MG63 (cell line): ENCODE data around the gene MOGAT1. TPM values are rescaled to one million over a fixed set of nuclear protein-coding genes. Genes with fewer than 3 reads are reported as not detected.
A peak's percentile ranks its signal among the peaks of the same experiment; 100 is the strongest.

Experiments
- DNase-seq: peaks from one replicate; pipeline ENCODE4 v3.0.0-alpha.2; 2020
- H3K27me3 ChIP-seq: fragments of 250-450 bp; sonication (Bioruptor Pico); 2 replicates; pipeline ENCODE4 v1.5.1; 2020; ENCODE audit warnings: mild to moderate bottlenecking, moderate library complexity
- H3K36me3 ChIP-seq: fragments of 250-450 bp; sonication (Bioruptor Pico); 2 replicates; pipeline ENCODE4 v1.5.1; 2020; ENCODE audit warnings: mild to moderate bottlenecking, moderate library complexity
- H3K4me3 ChIP-seq: fragments of 250-450 bp; sonication (Bioruptor Pico); 2 replicates; pipeline ENCODE4 v1.5.1; 2020; ENCODE audit warnings: mild to moderate bottlenecking, moderate library complexity
- H3K9me3 ChIP-seq: fragments of 250-450 bp; sonication (Bioruptor Pico); 2 replicates; pipeline ENCODE4 v1.5.1; 2020; ENCODE audit warnings: mild to moderate bottlenecking, moderate library complexity
- total RNA-seq: library from RNA; depleted of rRNA; stranded (reverse); fragments of >200 nt; shearing (Covaris generic); gene quantifications from 2 replicates; pipeline ENCODE4 v1.2.3, GENCODE V29; 2014; ENCODE audit warnings: low replicate concordance

The MOGAT1 gene
- total RNA-seq, 1 experiment from 2014 or later = not detected

DNA sequence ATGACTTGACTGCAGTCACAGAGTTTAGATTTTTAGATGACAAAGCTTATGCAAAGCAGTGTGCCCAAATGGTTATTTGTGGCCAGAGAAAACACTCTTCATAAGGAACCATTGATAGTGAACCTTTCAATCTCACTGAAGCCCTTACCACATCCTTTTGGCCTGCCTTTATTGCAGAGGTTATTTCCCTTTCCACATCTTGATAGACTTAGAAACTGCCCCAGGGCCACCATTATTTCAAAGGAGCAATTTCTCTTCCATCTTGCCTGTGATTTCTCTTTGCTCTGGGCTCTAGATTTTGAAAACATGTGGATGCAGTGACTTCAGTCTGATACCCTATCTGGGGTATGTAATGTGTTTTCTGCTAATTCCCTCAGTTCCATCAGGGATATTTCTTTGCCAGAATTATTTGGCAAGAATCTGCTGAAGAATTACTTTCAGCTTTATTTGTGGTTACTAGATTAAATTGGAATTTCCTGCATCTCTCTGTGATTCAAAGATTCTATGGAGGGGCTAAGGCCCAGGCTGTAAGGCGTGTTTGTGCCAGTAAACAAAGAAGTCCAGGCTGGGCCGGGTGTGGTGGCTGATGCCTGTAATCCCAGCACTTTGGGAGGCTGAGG lies 51.0 kb downstream of the MOGAT1 start:
- peak; percentile 47 for DNase-seq

DNA sequence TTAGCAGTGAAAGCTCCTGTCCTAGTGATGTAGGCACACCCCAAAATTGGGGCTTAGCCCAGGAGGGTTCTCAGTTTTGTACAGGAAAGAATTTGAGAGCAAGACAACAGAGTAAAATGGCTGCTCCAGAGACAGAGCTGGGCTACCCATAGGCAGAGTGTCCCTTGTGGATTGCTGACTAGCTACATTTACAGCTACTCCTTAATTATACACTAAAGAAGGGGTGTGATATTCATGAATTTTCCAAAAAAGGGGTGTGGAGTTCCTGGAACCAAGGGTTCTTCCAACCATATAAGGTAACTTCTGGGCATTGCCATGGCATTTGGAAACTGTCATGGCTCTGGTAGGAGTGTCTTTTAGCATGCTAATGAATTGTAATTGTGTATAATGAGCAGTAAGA lies 52.8 kb downstream of the MOGAT1 start:
- no peak overlapping the region for H3K4me3 ChIP-seq
- no peak for DNase-seq
- no peaks in the 10 kb centered on the region for H3K27me3 ChIP-seq
- no peaks in the 10 kb centered on the region for H3K36me3 ChIP-seq
- H3K9me3 ChIP-seq = peaks cover 2% of the 10 kb centered on the region; the same call in 1 of the 2 replicates

More for the DNA sequence above, 51.0 kb downstream of the MOGAT1 start:
- H3K27me3 ChIP-seq = no peaks in the 10 kb centered on the region
- no peak overlapping the region for H3K4me3 ChIP-seq
- no peaks in the 10 kb centered on the region for H3K36me3 ChIP-seq
- peaks cover 2% of the 10 kb centered on the region; the same call in 1 of the 2 replicates for H3K9me3 ChIP-seq

DNA sequence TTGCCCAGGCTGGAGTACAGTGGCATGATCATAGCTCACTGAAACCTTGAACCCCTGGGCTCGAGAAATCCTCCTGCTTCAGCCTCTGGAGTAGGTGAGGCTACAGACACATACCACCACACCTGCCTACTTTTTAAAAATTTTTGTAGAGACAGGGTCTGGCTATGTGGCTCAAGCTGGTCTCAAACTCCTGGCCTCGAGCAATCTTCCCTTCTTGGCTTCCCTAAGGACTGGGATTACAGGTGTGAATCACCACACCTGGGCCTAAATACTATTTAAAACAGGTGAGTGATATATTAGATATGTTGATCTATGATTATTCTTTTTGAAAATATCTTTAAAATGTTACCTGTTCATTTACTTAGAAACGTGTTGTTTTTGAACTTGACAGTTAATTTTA lies 57.2 kb downstream of the MOGAT1 start:
- Histone ChIP-seq H3K27me3 (no peaks in the 10 kb centered on the region), H3K36me3 (no peaks in the 10 kb centered on the region), H3K4me3 (no peak overlapping the region), H3K9me3 (no peaks in the 10 kb centered on the region; the same call in 1 of the 2 replicates)
- DNase-seq = no peak

DNA sequence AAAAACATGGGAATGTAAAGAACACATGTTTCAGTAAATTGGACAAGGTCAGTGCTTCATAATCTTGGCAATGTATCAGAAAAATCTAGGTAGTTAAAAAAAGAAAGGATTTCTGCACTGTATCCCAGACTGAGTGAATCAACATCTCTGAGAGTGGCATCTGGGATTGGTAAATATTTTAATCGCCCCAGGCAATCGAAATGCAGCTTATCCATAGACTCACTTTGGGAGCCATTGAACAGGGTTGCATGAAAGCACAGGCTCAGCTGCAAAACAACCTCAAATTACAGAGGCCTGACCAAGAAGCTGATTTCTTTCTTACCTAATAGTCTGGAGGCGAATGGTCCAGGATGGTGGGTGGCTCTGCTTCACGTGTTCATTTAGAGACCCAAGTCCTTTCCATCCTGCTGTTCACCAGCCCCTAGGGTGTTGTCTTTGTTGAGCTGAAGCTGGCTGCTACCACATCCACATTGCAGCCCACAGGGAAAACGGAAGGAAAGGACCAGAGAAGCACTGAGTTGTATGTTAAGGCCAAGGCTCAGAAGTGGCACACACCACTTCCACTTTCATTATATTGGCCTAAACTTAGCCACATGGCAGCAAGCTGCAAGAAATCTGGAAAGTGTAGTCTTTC lies 59.0 kb downstream of the MOGAT1 start:
- no peaks in the 10 kb centered on the region for H3K36me3 ChIP-seq

DNA sequence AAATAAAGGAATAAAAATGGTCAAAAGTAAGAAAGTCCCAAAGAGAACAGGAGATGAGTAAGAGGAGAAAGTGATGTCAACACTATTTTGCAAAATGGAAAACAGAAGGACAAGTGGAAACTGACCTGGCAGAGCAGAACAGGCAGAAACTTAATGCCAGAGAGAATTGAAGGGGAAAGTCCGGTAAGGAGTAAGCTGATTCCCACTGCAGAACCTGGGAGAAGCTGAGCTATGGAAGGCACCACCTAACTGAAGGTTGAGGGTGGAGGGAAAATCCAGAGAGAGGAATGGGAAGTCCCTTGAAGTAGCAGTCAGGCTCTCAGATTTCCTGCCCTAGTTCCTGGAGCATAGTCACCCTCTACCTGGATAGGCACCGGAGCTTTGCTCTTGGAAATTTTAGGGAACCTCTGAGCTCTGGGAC lies 59.8 kb downstream of the MOGAT1 start:
- DNase-seq = no peak
- Histone ChIP-seq H3K4me3 (no peak overlapping the region), H3K36me3 (no peaks in the 10 kb centered on the region), H3K27me3 (no peaks in the 10 kb centered on the region), H3K9me3 (no peaks in the 10 kb centered on the region)

More for the DNA sequence above, 59.0 kb downstream of the MOGAT1 start:
- H3K9me3 ChIP-seq = no peaks in the 10 kb centered on the region
- no peaks in the 10 kb centered on the region for H3K27me3 ChIP-seq
- no peak overlapping the region for H3K4me3 ChIP-seq
- no peak for DNase-seq

DNA sequence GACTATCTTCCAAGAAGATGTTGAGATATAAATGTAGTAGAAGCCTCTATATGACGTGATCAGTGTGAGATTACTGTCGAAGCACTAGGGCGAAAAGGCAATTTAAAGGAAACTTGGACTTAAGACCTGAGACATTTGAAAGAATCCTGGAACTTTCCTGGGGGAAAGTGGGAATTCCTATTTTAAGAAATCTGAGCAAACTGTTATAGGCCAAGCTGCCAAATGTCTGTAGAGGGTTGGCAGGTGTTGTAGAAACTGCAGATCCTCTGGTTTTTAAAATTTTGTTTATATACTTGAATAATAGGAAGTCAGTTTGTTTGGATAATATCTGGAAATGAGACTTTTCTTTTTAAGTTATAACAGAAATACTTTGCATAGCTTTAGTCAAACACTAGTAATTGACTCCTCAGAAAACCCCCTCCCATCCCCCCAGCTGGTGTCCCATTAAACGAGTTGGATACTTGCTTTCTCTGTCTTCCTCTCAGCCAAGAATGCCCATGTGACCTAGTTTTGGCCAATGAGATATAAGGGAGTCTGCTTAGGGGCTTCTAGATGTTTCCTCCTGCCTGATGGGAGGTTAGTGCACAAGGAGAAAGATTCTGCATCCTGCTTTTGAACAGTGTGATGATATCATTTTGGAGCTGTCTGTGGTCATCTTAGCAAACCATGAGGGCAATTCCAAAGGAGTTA lies 61.2 kb downstream of the MOGAT1 start:
- peak; percentile 70 for DNase-seq
- Histone ChIP-seq H3K9me3 (0 out of 2 replicates have a peak, but pooled peaks cover 2% of the 10 kb centered on the region), H3K4me3 (no peak overlapping the region), H3K36me3 (no peaks in the 10 kb centered on the region), H3K27me3 (no peaks in the 10 kb centered on the region)

DNA sequence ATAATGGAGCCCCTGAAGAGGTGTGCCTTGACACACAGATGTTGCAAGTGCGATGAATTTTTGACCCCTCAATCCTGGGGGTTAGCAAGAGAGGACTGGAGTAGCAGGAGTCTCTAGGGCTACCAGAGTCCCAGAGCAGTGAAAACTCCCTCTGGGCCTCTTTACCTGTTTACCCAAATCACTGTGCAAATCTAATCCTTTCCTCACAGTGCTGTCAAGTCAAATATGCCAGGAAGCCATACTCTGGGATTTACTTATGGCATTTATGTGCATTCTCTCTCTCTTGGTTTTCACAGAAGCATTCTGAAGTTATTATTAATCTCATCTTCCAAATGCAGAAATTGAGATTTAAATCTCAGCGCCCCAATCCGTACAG lies 62.0 kb downstream of the MOGAT1 start:
- DNase-seq = no peak
- H3K4me3 ChIP-seq = no peak overlapping the region
- H3K9me3 ChIP-seq = peaks cover 8% of the 10 kb centered on the region
- H3K36me3 ChIP-seq = no peaks in the 10 kb centered on the region
- H3K27me3 ChIP-seq = no peaks in the 10 kb centered on the region

DNA sequence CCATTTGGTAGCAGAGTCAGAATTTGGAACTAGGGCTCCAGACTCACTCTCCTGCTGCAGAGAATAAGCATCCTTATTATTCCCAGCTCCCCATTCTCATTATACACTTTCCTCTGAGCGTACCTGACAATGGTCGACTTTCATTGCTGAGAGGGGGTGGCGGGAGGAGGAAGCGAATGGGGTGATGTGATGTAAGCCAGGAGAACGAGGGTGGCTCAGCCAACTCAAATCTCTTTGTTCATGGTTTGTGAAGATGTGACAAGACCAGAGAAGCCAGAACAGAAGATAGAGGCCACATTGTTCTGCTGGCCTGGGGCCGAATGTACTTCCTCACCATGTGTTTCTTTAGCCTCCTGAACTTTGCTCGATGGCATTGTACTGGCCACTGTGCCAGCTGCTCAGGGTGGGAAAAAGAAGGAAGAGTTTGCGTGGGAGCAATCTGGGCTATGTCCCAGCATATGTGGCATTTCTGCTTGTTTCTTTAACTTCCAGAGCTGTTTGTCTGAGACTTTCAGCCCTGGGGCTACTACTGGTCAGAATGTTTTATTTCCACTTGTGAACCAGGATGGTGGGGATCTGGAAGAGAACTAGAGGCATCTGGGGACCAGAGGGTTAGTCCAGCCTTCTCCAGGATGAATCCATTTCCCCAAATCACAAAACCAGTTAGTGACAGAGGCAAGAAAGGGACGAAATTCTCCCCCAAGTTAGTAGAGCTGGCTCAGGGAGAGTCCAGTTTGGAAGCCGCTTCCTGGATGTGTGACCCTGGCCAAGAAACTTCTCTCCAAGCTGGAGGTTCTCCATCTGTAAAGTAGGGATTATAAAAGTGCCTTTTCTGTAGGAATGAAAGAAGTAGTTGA lies 62.6 kb downstream of the MOGAT1 start:
- DNase-seq = peak; percentile 70
- H3K9me3 ChIP-seq = peaks cover 8% of the 10 kb centered on the region
- H3K27me3 ChIP-seq = no peaks in the 10 kb centered on the region
- no peak overlapping the region for H3K4me3 ChIP-seq
- no peaks in the 10 kb centered on the region for H3K36me3 ChIP-seq

DNA sequence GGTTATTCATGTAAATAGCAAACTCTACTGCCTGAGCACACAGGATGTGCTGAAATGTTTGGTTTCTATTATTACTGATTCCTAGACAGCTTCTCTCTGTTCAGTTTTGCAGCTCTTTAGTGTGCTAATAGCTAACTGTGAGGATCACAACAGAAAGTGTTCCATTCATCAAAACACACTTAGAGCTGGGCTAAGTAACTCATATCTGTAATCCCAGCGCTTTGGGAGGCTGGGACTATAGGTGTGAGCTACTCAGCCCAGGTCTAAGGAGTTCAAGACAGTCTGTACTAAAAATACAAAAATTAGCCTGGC lies 63.2 kb downstream of the MOGAT1 start:
- Histone ChIP-seq H3K9me3 (peaks cover 8% of the 10 kb centered on the region), H3K4me3 (no peak overlapping the region), H3K27me3 (no peaks in the 10 kb centered on the region), H3K36me3 (no peaks in the 10 kb centered on the region)
- DNase-seq = no peak

DNA sequence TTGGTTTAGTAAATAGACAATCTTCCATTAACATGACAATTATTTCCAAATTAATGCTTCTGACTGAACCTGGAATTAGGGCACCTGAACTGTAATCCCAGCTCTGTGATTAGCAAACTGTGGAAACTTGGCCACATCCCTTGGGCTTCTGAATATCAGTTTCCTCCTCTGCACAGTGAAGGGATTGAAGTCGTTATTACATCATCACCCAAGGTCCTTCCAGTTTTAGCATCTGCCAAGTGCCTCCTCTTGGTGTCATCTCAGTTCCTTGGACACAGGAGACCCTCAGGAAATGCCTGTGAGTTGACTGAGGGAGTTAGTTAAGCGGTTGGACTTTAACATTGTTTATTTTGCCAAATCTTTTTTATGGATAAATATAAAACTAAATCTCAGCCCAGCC lies 64.8 kb downstream of the MOGAT1 start:
- no peaks in the 10 kb centered on the region for H3K27me3 ChIP-seq
- H3K36me3 ChIP-seq = no peaks in the 10 kb centered on the region
- peak; percentile 82 for DNase-seq
- H3K9me3 ChIP-seq = peaks cover 8% of the 10 kb centered on the region
- H3K4me3 ChIP-seq = no peak overlapping the region

DNA sequence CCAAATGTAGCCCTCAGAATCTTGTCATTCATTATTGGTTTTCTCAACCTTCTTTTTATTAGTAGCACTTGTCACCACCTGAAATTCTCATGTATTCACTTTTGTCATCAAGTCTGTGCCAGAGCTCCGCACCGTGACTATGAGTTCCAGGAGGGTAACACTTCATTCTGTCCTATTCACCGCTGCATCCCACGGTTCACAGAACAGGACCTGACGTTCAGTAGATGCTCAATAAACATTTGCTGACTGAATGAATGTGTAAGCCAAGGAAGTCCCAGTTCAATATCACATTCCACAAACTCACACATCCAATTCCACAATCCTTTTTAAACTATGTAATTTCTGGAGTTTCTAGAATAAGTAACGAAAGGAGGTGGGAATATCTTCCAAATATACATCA lies 65.5 kb downstream of the MOGAT1 start:
- H3K36me3 ChIP-seq = no peaks in the 10 kb centered on the region
- peaks cover 8% of the 10 kb centered on the region for H3K9me3 ChIP-seq
- no peaks in the 10 kb centered on the region for H3K27me3 ChIP-seq
- no peak overlapping the region for H3K4me3 ChIP-seq
- DNase-seq = no peak

DNA sequence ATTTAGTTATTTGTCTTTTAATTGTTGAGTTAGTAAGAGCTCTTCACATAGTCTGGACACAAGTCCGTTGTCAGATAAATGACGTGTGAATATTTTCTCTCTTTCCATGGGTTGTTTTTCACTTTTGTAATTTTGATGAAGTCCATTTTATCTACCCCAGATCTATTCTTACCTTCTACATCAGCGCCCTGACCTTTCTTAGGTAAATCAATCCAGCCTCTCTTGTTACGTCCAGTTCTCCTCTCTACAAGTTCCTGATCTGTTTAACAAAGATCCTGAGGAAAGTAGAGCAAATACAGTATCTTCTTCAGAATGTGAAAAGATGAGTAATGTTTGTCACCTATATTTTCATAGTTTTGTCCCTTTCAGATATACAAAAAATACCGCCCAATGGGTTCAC lies 66.9 kb downstream of the MOGAT1 start:
- Histone ChIP-seq H3K27me3 (no peaks in the 10 kb centered on the region), H3K36me3 (no peaks in the 10 kb centered on the region), H3K4me3 (no peak overlapping the region), H3K9me3 (peaks cover 8% of the 10 kb centered on the region)
- no peak for DNase-seq

DNA sequence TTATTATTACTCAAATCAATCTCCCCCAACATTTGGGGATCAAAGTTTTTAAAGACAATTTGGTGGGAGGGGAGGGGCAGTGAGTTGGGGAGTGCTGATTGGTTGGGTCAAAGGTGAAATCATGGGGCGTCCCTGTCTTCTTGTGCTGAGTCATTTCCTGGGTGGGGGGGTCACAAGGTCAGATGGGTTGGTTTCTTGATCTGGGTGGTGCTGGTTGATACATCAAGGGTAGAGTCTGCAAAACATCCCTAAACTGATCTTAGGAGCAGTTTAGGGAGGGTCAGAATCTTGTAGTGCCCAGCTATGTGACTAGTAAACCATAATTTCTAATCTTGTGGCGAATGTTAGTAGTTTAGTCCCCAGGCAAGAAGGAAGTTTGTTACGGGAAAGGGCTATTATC lies 67.4 kb downstream of the MOGAT1 start:
- peaks cover 8% of the 10 kb centered on the region for H3K9me3 ChIP-seq

DNA sequence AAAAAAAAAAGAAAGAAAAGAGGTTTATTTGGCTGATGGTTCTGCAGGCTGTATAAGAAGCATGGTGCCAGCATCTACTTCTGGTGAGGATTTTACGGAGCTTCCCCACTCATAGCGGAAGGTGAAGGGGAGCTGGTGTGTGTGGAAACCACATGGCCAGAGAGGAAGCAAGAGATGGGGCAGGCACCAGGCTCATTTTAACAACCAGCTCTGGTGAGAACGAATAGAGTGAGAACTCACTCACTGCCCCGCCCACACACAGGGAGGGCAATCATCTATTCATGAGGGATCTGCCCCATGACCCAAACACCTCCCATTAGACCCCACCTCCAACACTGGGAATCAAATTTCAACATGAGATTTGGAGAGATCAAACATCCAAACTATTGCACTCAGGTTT lies 68.5 kb downstream of the MOGAT1 start:
- DNase-seq = no peak
- Histone ChIP-seq H3K4me3 (no peak overlapping the region), H3K9me3 (peaks cover 8% of the 10 kb centered on the region), H3K36me3 (no peaks in the 10 kb centered on the region), H3K27me3 (no peaks in the 10 kb centered on the region)

More for the DNA sequence above, 67.4 kb downstream of the MOGAT1 start:
- no peaks in the 10 kb centered on the region for H3K36me3 ChIP-seq
- H3K4me3 ChIP-seq = no peak overlapping the region
- DNase-seq = peak; percentile 34
- H3K27me3 ChIP-seq = no peaks in the 10 kb centered on the region

DNA sequence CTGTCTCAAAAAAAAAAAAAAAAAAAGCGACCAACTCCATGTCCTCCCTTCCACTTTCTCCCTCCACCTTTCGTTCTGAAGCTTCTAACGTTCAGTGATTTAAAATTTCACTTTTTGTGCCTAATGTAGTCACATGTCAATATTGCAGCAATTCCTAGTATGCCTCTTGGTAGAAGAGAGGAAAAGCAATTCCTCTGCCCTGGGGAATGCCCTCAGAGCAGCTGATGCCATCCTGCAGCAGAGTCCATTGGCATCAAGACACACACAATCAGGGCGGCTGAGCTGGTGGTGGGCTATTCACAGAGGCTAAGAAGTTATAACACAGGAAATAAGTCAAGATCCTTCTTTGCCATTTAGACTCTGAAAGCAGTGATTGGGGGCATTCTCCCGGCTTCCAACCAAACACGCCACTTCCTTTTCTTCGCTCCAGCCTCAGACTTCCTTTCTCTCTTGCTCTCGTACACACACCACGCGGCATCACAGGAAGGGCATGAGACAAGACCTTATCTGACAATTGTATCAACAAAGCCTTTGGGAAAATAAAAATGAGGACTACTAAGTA lies 71.9 kb downstream of the MOGAT1 start:
- Histone ChIP-seq H3K27me3 (no peaks in the 10 kb centered on the region), H3K4me3 (no peak overlapping the region), H3K9me3 (peaks cover under 1% of the 10 kb centered on the region; the same call in 1 of the 2 replicates), H3K36me3 (no peaks in the 10 kb centered on the region)
- DNase-seq = no peak

DNA sequence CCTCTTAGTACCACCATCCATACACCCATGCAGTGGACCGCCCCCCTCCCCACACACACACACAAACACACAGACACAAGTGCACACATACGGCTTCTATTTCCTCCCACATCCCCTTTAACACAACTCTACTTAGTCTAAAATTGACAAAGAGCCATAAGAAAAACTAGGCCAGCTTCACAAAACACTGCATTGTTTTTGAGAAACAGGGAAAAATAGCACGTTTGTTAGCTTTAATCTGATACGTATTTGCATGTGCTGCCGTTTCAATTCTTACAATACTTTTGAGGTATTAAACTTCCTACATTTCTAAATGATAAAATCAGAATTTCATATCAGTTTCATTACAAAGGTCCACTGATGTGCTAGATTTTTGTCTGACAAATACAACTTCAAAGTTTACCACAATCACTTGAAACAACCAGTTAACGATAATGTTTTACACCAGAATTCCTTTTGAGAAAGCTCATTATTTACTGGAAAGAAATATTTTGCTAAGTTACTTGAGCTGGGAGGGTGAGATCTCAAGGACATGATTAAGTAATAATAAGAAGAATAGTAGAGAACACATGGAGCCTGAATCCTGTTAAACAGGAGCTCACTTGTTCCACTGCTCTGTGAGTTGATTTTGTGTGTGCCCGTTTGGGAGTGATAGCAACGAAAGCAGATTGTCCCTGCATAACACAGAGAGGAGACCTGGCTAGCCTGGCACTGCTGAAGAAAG lies 74.5 kb downstream of the MOGAT1 start:
- Histone ChIP-seq H3K9me3 (no peaks in the 10 kb centered on the region), H3K36me3 (no peaks in the 10 kb centered on the region), H3K4me3 (no peak overlapping the region), H3K27me3 (no peaks in the 10 kb centered on the region)
- no peak for DNase-seq
